ENCODE data around the gene BAK1. TPM values are rescaled to one million over a fixed set of nuclear protein-coding genes. Genes with fewer than 3 reads are reported as not detected.

Gene BAK1
- 45.8 and 57.7 TPM in 2 replicates for total RNA-seq (2022)
- percentile 72 among the genes with signal in this experiment for Bru-seq, nascent RNA
- percentile 84 among the genes with signal in this experiment for BruChase-seq, experiment 1, labeled RNA remaining after a 6-hour chase
- percentile 82 among the genes with signal in this experiment for BruChase-seq, experiment 2, labeled RNA remaining after a 2-hour chase
- long read RNA-seq, transcript BAK1-202 (6 exons, 2,136 nt), result major isoform, 102 of 142 reads
- long read RNA-seq, partial matches to known transcripts, result 7 of 142 reads
- long read RNA-seq, other reads (novel, unspliced or antisense), result 33 of 142 reads

DNA sequence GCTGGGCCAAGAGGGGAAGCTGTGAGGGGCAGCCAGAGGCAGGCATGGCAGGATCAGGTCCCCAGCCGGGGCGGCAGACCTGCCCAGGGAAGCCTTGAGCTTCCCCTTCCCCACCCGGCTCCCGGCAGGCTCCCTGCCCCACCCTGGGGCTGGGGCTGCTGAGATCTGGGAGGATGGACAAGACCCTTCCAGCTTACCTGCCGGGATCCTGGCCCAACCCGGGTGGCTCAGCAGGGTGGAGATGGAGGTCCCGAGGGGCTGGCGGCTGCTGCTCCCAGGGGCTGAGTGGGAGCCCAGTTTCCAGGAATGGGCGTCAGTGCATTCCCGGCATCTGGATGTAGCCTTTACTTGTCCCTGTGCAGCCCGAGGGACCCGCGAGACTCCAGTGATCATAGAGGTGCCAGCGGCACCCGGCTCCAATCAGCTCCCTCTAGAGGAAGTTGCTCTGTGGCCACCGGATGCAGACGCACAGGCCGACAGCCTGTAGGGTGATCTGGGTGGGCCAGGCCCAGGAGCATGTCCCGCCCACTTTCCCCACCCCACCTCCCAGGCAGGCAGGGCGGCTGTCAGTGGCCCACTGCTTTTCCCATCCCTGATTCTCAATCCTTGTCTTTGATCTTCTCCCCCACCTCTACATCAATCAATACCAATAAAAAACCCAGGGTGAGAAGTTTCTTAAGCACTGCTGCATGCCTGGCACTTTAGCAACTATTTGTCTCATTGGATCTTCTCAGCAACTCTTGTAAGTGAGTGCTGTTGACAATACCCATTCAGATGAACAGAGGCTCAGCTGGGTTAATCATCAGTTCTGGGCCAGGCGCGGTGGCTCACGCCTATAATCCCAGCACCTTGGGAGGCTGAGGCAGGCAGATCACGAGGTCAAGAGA is at the start of gene BAK1:
BAK1 (minus strand) TSS at position 449 of the 887 bp plus-strand sequence. CDS start 2,672 bp downstream, outside the sequence.
- TF ChIP-seq, protein P1, sequence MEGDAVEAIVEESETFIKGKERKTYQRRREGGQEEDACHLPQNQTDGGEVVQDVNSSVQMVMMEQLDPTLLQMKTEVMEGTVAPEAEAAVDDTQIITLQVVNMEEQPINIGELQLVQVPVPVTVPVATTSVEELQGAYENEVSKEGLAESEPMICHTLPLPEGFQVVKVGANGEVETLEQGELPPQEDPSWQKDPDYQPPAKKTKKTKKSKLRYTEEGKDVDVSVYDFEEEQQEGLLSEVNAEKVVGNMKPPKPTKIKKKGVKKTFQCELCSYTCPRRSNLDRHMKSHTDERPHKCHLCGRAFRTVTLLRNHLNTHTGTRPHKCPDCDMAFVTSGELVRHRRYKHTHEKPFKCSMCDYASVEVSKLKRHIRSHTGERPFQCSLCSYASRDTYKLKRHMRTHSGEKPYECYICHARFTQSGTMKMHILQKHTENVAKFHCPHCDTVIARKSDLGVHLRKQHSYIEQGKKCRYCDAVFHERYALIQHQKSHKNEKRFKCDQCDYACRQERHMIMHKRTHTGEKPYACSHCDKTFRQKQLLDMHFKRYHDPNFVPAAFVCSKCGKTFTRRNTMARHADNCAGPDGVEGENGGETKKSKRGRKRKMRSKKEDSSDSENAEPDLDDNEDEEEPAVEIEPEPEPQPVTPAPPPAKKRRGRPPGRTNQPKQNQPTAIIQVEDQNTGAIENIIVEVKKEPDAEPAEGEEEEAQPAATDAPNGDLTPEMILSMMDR (IDR thresholded peaks at IDR 0.05; ENCODE audit: unreplicated experiment), result peak; percentile 42
- peaks cover 22% of the 10 kb centered on the region for H3K36me3 Mint-ChIP-seq (ENCODE audit: insufficient read depth, unreplicated experiment)
- H3K27ac Mint-ChIP-seq (ENCODE audit: low read depth, unreplicated experiment), result peak within 1 kb of the TSS; percentile 97
- DNase-seq (ENCODE audit: unreplicated experiment), result peak; percentile 90
- peaks cover 28% of the 10 kb centered on the region for H3K4me1 Mint-ChIP-seq (ENCODE audit: insufficient read depth, unreplicated experiment)
- intact Hi-C loops (cut with micrococcal nuclease), result loop anchor here (1.0 kb wide), 1 partner anchor 126 kb away; the partner anchor contains the start of gene ZBTB9
- CTCF ChIA-PET, result interaction anchor here (0.5 to 1.6 kb wide), 13 partner anchors 10 to 825 kb away, joined by 3 to 6 read pairs (median 3); no protein-coding TSS in a partner anchor
- no peaks in the 10 kb centered on the region for H3K9me3 Mint-ChIP-seq (ENCODE audit: unreplicated experiment)
- H3K27me3 Mint-ChIP-seq (ENCODE audit: insufficient read depth, unreplicated experiment), result no peaks in the 10 kb centered on the region
- peak within 1 kb of the TSS; percentile 85 for H3K4me3 Mint-ChIP-seq (ENCODE audit: unreplicated experiment)
- POLR2A ChIA-PET, result interaction anchor here (0.6 to 3.2 kb wide), 24 partner anchors 8 to 401 kb away, joined by 3 to 20 read pairs (median 5); partner anchors contain the start of genes CUTA, ITPR3, KIFC1 and LEMD2
- BruUV-seq (replicated peaks), result TSS peak; percentile 53

DNA sequence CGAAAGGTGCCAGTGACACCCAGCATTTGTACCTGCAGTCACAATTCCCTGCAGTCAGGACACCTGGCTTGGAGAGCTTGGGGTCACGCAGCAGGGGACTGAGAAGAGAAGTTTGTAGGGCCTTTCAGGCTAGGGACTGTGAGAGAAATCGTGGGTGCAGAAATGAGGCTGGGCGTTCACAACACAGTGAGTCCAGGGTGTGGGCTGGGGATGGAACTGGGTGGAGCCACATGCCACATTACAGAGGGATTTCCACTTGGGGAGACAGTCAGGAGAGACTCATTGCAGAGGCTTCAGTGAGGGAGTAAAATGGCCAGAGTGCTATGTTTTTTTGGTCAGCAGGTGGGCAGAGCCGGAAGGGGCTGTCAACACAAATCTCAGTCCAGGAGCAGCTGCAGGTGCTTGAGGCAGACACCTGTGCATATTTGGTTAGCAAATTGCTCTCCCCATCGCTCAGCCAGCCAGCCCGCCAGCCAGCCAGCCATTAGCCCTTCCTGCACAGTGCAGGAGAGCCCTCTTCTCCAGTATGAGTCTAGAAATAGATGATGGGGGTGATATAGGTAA is 48.4 kb upstream of the BAK1 start:
- TF ChIP-seq, protein P1 (IDR thresholded peaks at IDR 0.05; ENCODE audit: unreplicated experiment), result no peak
- intact Hi-C loops (cut with micrococcal nuclease), result no loop called here
- DNase-seq (ENCODE audit: unreplicated experiment), result no peak
- no TSS peak for BruUV-seq (replicated peaks)
- Mint-ChIP-seq H3K27ac (ENCODE audit: low read depth, unreplicated experiment) (peak overlapping the region; percentile 61), H3K9me3 (ENCODE audit: unreplicated experiment) (no peaks in the 10 kb centered on the region), H3K27me3 (ENCODE audit: insufficient read depth, unreplicated experiment) (no peaks in the 10 kb centered on the region), H3K36me3 (ENCODE audit: insufficient read depth, unreplicated experiment) (peaks cover 41% of the 10 kb centered on the region), H3K4me3 (ENCODE audit: unreplicated experiment) (no peak overlapping the region), H3K4me1 (ENCODE audit: insufficient read depth, unreplicated experiment) (peaks cover 60% of the 10 kb centered on the region)
- CTCF ChIA-PET, result interaction anchor here (0.6 kb wide), 1 partner anchor 9 kb away, joined by 5 read pairs; no protein-coding TSS in a partner anchor
- POLR2A ChIA-PET, result interaction anchor here (0.6 to 1.2 kb wide), 2 partner anchors 8 to 311 kb away, joined by 3 read pairs; partner anchors contain the start of gene ITPR3

DNA sequence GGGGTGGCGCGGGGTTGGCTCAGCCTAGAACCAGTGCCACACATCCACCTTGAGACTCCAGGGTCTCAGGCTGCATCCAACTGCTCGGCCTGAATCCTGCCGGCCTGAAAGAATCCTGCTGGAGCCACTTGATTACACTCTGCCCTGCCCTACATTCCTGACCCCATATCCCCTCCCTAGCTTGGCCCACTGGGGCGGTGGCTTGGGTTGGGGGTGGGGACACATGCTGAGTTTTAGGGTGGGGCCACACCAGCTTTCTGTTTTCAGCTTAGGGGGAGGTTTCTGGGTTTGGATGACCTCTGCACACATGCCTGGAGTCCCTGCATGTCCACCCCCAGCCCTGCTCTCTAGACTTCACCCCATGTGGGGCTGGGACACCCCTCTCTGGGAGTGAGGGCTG is 47.8 kb upstream of the BAK1 start:
- ChIA-PET CTCF (no interaction called here), POLR2A (interaction anchor here (0.6 kb wide), 1 partner anchor 310 kb away, joined by 3 read pairs; no protein-coding TSS in a partner anchor)
- Mint-ChIP-seq H3K4me3 (ENCODE audit: unreplicated experiment) (no peak overlapping the region), H3K27ac (ENCODE audit: low read depth, unreplicated experiment) (peak overlapping the region; percentile 61), H3K9me3 (ENCODE audit: unreplicated experiment) (no peaks in the 10 kb centered on the region), H3K36me3 (ENCODE audit: insufficient read depth, unreplicated experiment) (peaks cover 41% of the 10 kb centered on the region), H3K4me1 (ENCODE audit: insufficient read depth, unreplicated experiment) (peaks cover 62% of the 10 kb centered on the region), H3K27me3 (ENCODE audit: insufficient read depth, unreplicated experiment) (no peaks in the 10 kb centered on the region)
- TF ChIP-seq, protein P1 (IDR thresholded peaks at IDR 0.05; ENCODE audit: unreplicated experiment), result no peak
- DNase-seq (ENCODE audit: unreplicated experiment), result no peak
- BruUV-seq (replicated peaks), result no TSS peak
- intact Hi-C loops (cut with micrococcal nuclease), result no loop called here
